GM20431 (cell line): ENCODE data around the gene TRAF6.
"Not testable (repeated sequence)": the region's sequence is repeated elsewhere in the genome, so short reads cannot be mapped to it uniquely, and the experiment has no call there.

ENCODE experiments used
- in situ Hi-C: fragments of 300-500 bp; cut with MseI, MboI; formaldehyde crosslinking; loops from one replicate; pipeline ENCODE4 v1.15.0; 2020; ENCODE audit warnings: low sequenced_read_pairs; ENCODE audit not compliant: unreplicated experiment

TRAF6 gene

GRCh38 chr11:36509694-36510593 lies at the start of gene TRAF6:
TRAF6 (minus strand) TSS chr11:36510272; CDS start chr11:36501515, 8,757 bp downstream.
- in situ Hi-C loops: no loop called here

GRCh38 chr11:36558571-36559413 lies 48.7 kb upstream of the TRAF6 start:
- in situ Hi-C loops: no loop called here

- in situ Hi-C loops: no loop called here
These were observed 47.9 kb upstream of the TRAF6 start for GRCh38 chr11:36557991-36558390.

- in situ Hi-C loops: not testable (repeated sequence)
These were observed 47.3 kb upstream of the TRAF6 start for GRCh38 chr11:36557390-36557789.

GRCh38 chr11:36550385-36551115 lies 40.5 kb upstream of the TRAF6 start:
- in situ Hi-C loops: no loop called here

- in situ Hi-C loops: no loop called here
These were observed 30.9 kb upstream of the TRAF6 start for GRCh38 chr11:36540998-36541397.

- in situ Hi-C loops: no loop called here
These were observed 24.3 kb upstream of the TRAF6 start for GRCh38 chr11:36534276-36534840.

- in situ Hi-C loops: no loop called here
These were observed 23.0 kb upstream of the TRAF6 start for GRCh38 chr11:36532941-36533601.

GRCh38 chr11:36530840-36531239 lies 20.8 kb upstream of the TRAF6 start:
- in situ Hi-C loops: no loop called here

- in situ Hi-C loops: no loop called here
These were observed 3.9 kb upstream of the TRAF6 start for GRCh38 chr11:36513965-36514364.

GRCh38 chr11:36512016-36512415 lies 1.9 kb upstream of the TRAF6 start:
- in situ Hi-C loops: no loop called here

GRCh38 chr11:36511062-36511461 lies 990 bp upstream of the TRAF6 start:
- in situ Hi-C loops: not testable (repeated sequence)

- in situ Hi-C loops: no loop called here
These were observed 496 bp upstream of the TRAF6 start for GRCh38 chr11:36510594-36510942.

- in situ Hi-C loops: no loop called here
These were observed 852 bp downstream of the TRAF6 start for GRCh38 chr11:36509201-36509639.

GRCh38 chr11:36508743-36509142 lies 1.3 kb downstream of the TRAF6 start:
- in situ Hi-C loops: no loop called here

GRCh38 chr11:36507824-36508489 lies 2.1 kb downstream of the TRAF6 start:
- in situ Hi-C loops: no loop called here

- in situ Hi-C loops: no loop called here
These were observed 8.8 kb downstream of the TRAF6 start for GRCh38 chr11:36501236-36501635.

GRCh38 chr11:36500315-36500721 lies 9.8 kb downstream of the TRAF6 start:
- in situ Hi-C loops: no loop called here

GRCh38 chr11:36499315-36499714 lies 10.8 kb downstream of the TRAF6 start:
- in situ Hi-C loops: no loop called here
